Measurements from ENCODE around the gene TAS2R39. TPM values are rescaled to one million over a fixed set of nuclear protein-coding genes. Genes with fewer than 3 reads are reported as not detected.
"Not testable (repeated sequence)": the region's sequence is repeated elsewhere in the genome, so short reads cannot be mapped to it uniquely, and the experiment has no call there.

TAS2R39 gene
- total and polyA plus RNA-seq, 4 experiments from 2014 or later: not detected

GRCh38 chr7:143176128-143176527, 7.1 kb upstream of the TAS2R39 start:
- Mint-ChIP-seq H3K36me3 (peaks cover 0 to 2% of the 10 kb centered on the region in 2 donors), H3K27me3 (peaks cover 8 to 10% of the 10 kb centered on the region in 2 donors)
- POLR2A ChIA-PET (ENCODE audit: partially characterized antibody): no interaction called here

GRCh38 chr7:143177374-143178119, 5.7 kb upstream of the TAS2R39 start:
- Histone ChIP-seq H3K4me3 (ENCODE audit: low read length in 2 of 2) (no peak overlapping the region), H3K27me3 (ENCODE audit: insufficient read depth, low read length) (no peaks in the 10 kb centered on the region), H3K27ac (ENCODE audit: low read depth, low read length) (no peak overlapping the region), H3K36me3 (ENCODE audit: insufficient read depth, low read length) (no peaks in the 10 kb centered on the region), H3K9me3 (ENCODE audit: control insufficient read depth in 1 of 2, low read length in 2 of 2) (peaks cover 0 to 5% of the 10 kb centered on the region in 2 donors), H3K4me1 (ENCODE audit: insufficient read depth, low read length) (no peaks in the 10 kb centered on the region)
- Mint-ChIP-seq H3K27ac (no peak overlapping the region), H3K4me3 (no peak overlapping the region), H3K27me3 (peaks cover 8 to 11% of the 10 kb centered on the region in 2 donors), H3K36me3 (peaks cover 0 to 2% of the 10 kb centered on the region in 2 donors), H3K9me3 (peaks cover 0 to 40% (median 33%) of the 10 kb centered on the region in 8 donors), H3K4me1 (no peaks in the 10 kb centered on the region)
- intact Hi-C loops (cut with micrococcal nuclease): no loop called here
- ChIA-PET POLR2A (ENCODE audit: partially characterized antibody) (no interaction called here), CTCF (ENCODE audit: partially characterized antibody) (no interaction called here)
- DNase-seq: no peak

More at GRCh38 chr7:143176128-143176527, 7.1 kb upstream of the TAS2R39 start:
- Mint-ChIP-seq H3K4me1 (no peaks in the 10 kb centered on the region), H3K27ac (no peak overlapping the region), H3K4me3 (no peak overlapping the region), H3K9me3 (peaks cover 0 to 35% (median 29%) of the 10 kb centered on the region in 8 donors)
- CTCF ChIA-PET (ENCODE audit: partially characterized antibody): no interaction called here
- H3K4me3 ChIP-seq (ENCODE audit: low read length in 2 of 2): no peak overlapping the region
- no peaks in the 10 kb centered on the region for H3K27me3 ChIP-seq (ENCODE audit: insufficient read depth, low read length)
- no peak for DNase-seq
- no peak overlapping the region for H3K27ac ChIP-seq (ENCODE audit: low read depth, low read length)
- H3K9me3 ChIP-seq (ENCODE audit: control insufficient read depth in 1 of 2, low read length in 2 of 2): peaks cover 0 to 5% of the 10 kb centered on the region in 2 donors
- intact Hi-C loops (cut with micrococcal nuclease): no loop called here
- no peaks in the 10 kb centered on the region for H3K4me1 ChIP-seq (ENCODE audit: insufficient read depth, low read length)
- no peaks in the 10 kb centered on the region for H3K36me3 ChIP-seq (ENCODE audit: insufficient read depth, low read length)

GRCh38 chr7:143180771-143181170, 2.4 kb upstream of the TAS2R39 start:
- H3K36me3 Mint-ChIP-seq; H3K4me1 Mint-ChIP-seq; H3K9me3 ChIP-seq (ENCODE audit: control insufficient read depth in 1 of 2, low read length in 2 of 2); intact Hi-C loops (cut with micrococcal nuclease); H3K27me3 ChIP-seq (ENCODE audit: insufficient read depth, low read length); H3K4me1 ChIP-seq (ENCODE audit: insufficient read depth, low read length); DNase-seq; H3K4me3 Mint-ChIP-seq; H3K4me3 ChIP-seq (ENCODE audit: low read length in 2 of 2); H3K36me3 ChIP-seq (ENCODE audit: insufficient read depth, low read length); POLR2A ChIA-PET (ENCODE audit: partially characterized antibody); H3K27ac Mint-ChIP-seq; CTCF ChIA-PET (ENCODE audit: partially characterized antibody); H3K27ac ChIP-seq (ENCODE audit: low read depth, low read length): not testable (repeated sequence)
- peaks cover 23 to 24% of the 10 kb centered on the region in 2 donors for H3K27me3 Mint-ChIP-seq
- peaks cover 0 to 36% (median 33%) of the 10 kb centered on the region in 8 donors for H3K9me3 Mint-ChIP-seq

DNA sequence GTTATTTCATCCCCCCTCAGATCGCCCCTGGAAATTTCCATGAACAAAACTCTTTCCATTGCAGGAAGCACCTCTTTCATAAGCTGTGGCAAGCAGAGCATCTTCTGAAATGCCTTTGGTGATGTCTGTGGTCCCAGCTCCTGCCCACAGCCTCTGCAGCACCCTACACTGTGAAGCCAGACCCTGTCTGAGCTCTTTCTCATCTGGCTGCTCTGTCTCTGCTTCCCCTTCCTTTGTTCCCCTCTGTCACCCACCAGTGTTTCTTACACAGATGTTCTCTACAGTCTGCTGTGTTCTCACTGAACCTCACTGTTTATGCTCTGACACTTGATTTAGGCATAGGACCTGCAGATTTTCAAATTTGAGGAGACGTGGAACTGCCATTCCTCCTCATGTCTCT, 1.9 kb upstream of the TAS2R39 start:
- no peaks in the 10 kb centered on the region for H3K4me1 ChIP-seq (ENCODE audit: insufficient read depth, low read length)
- no peak for DNase-seq
- H3K4me3 ChIP-seq (ENCODE audit: low read length in 2 of 2): no peak overlapping the region
- no peaks in the 10 kb centered on the region for H3K36me3 ChIP-seq (ENCODE audit: insufficient read depth, low read length)
- H3K9me3 ChIP-seq (ENCODE audit: control insufficient read depth in 1 of 2, low read length in 2 of 2): peaks cover 0 to 5% of the 10 kb centered on the region in 2 donors
- intact Hi-C loops (cut with micrococcal nuclease): no loop called here
- Mint-ChIP-seq H3K27ac (no peak overlapping the region), H3K9me3 (peaks cover 0 to 36% (median 33%) of the 10 kb centered on the region in 8 donors), H3K27me3 (peaks cover 23 to 28% of the 10 kb centered on the region in 2 donors), H3K4me1 (no peaks in the 10 kb centered on the region), H3K4me3 (no peak overlapping the region), H3K36me3 (peaks cover 2 to 3% of the 10 kb centered on the region in 2 donors)
- POLR2A ChIA-PET (ENCODE audit: partially characterized antibody): no interaction called here
- H3K27ac ChIP-seq (ENCODE audit: low read depth, low read length): no peak overlapping the region
- CTCF ChIA-PET (ENCODE audit: partially characterized antibody): no interaction called here
- no peaks in the 10 kb centered on the region for H3K27me3 ChIP-seq (ENCODE audit: insufficient read depth, low read length)

DNA sequence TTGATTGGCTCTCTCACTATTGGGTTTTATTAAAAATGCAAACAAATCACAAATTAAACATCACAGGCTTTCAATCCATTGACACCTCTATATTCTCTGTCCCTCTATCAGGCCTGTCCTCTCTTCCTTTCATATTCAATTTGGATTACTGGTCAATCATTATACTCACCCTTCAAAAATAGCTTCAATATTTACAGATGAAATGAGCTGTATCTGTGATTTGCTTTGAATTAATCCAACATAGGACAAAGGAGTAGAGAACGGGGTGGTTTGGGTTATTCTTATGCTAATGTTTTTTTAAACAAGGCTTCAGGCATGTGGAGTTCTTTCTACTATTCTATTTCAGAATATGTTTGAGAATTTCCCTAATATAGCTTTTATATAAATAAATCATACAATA, 2.3 kb downstream of the TAS2R39 start:
- Histone ChIP-seq H3K4me1 (ENCODE audit: insufficient read depth, low read length) (no peaks in the 10 kb centered on the region), H3K9me3 (ENCODE audit: control insufficient read depth in 1 of 2, low read length in 2 of 2) (no peaks in the 10 kb centered on the region), H3K4me3 (ENCODE audit: low read length in 2 of 2) (no peak overlapping the region), H3K36me3 (ENCODE audit: insufficient read depth, low read length) (no peaks in the 10 kb centered on the region), H3K27me3 (ENCODE audit: insufficient read depth, low read length) (no peaks in the 10 kb centered on the region), H3K27ac (ENCODE audit: low read depth, low read length) (no peak overlapping the region)
- Mint-ChIP-seq H3K4me3 (no peak overlapping the region), H3K9me3 (peaks cover 0 to 8% (median 4%) of the 10 kb centered on the region in 8 donors), H3K27me3 (peaks cover 23 to 27% of the 10 kb centered on the region in 2 donors), H3K4me1 (no peaks in the 10 kb centered on the region), H3K27ac (no peak overlapping the region), H3K36me3 (peaks cover 0 to 3% of the 10 kb centered on the region in 2 donors)
- ChIA-PET CTCF (ENCODE audit: partially characterized antibody) (no interaction called here), POLR2A (ENCODE audit: partially characterized antibody) (no interaction called here)
- intact Hi-C loops (cut with micrococcal nuclease): no loop called here
- DNase-seq: no peak

GRCh38 chr7:143188994-143189393, 5.8 kb downstream of the TAS2R39 start:
- Histone ChIP-seq H3K27ac (ENCODE audit: low read depth, low read length) (no peak overlapping the region), H3K36me3 (ENCODE audit: insufficient read depth, low read length) (no peaks in the 10 kb centered on the region), H3K9me3 (ENCODE audit: control insufficient read depth in 1 of 2, low read length in 2 of 2) (no peaks in the 10 kb centered on the region), H3K4me1 (ENCODE audit: insufficient read depth, low read length) (no peaks in the 10 kb centered on the region), H3K27me3 (ENCODE audit: insufficient read depth, low read length) (no peaks in the 10 kb centered on the region), H3K4me3 (ENCODE audit: low read length in 2 of 2) (no peak overlapping the region)
- Mint-ChIP-seq H3K9me3 (no peaks in the 10 kb centered on the region), H3K27me3 (peaks cover 12 to 17% of the 10 kb centered on the region in 2 donors), H3K27ac (no peak overlapping the region), H3K36me3 (peaks cover 0 to under 1% of the 10 kb centered on the region in 2 donors), H3K4me1 (no peaks in the 10 kb centered on the region), H3K4me3 (no peak overlapping the region)
- intact Hi-C loops (cut with micrococcal nuclease): no loop called here
- ChIA-PET POLR2A (ENCODE audit: partially characterized antibody) (no interaction called here), CTCF (ENCODE audit: partially characterized antibody) (interaction anchor here (2.2 kb wide), 1 partner anchor 26 kb away, joined by 6 read pairs; no protein-coding TSS in a partner anchor)
- DNase-seq: no peak

DNA sequence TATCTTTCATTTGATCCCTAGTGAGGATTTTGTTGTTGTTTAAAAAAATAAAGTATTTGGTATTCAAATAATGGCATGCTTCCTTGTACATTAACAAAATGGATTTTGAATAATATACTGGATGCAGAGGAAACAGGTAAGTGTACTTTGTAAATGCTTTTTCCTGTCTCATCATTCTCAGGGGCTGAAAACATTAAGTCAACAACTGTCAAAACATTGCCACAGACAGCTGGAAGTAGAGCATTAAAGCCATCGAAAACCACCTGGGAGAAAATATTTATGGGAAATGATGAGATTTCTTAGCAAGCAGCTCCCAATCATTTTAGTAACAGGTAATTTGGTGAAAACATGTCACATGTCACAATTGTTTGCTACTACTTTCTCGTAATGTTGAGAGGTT, 10.7 kb downstream of the TAS2R39 start:
- Histone ChIP-seq H3K4me1 (ENCODE audit: insufficient read depth, low read length) (no peaks in the 10 kb centered on the region), H3K9me3 (ENCODE audit: control insufficient read depth in 1 of 2, low read length in 2 of 2) (no peaks in the 10 kb centered on the region), H3K4me3 (ENCODE audit: low read length in 2 of 2) (no peak overlapping the region), H3K27me3 (ENCODE audit: insufficient read depth, low read length) (no peaks in the 10 kb centered on the region), H3K36me3 (ENCODE audit: insufficient read depth, low read length) (no peaks in the 10 kb centered on the region), H3K27ac (ENCODE audit: low read depth, low read length) (no peak overlapping the region)
- no peak for DNase-seq
- peaks cover 10 to 12% of the 10 kb centered on the region in 2 donors for H3K27me3 Mint-ChIP-seq
- H3K4me3 Mint-ChIP-seq: no peak overlapping the region
- no peaks in the 10 kb centered on the region for H3K4me1 Mint-ChIP-seq
- H3K36me3 Mint-ChIP-seq: no peaks in the 10 kb centered on the region
- ChIA-PET POLR2A (ENCODE audit: partially characterized antibody) (no interaction called here), CTCF (ENCODE audit: partially characterized antibody) (no interaction called here)
- H3K27ac Mint-ChIP-seq: no peak overlapping the region
- H3K9me3 Mint-ChIP-seq: peaks cover 0 to 4% (median 0%) of the 10 kb centered on the region in 8 donors
- intact Hi-C loops (cut with micrococcal nuclease): no loop called here

Data from CD4-positive, alpha-beta memory T cell (primary cell).